Activated T-helper 9 cell treated with anti-CD3 and anti-CD28 coated beads, Interleukin-2, amount 50 U/mL, for 16 hours (primary cell): ENCODE results near the gene CSRNP2.
"Not testable (repeated sequence)": the region's sequence is repeated elsewhere in the genome, so short reads cannot be mapped to it uniquely, and the experiment has no call there.

Experiments used
- DNase-seq: peaks from one replicate; pipeline ENCODE4 v3.0.0-alpha.2; 2020; ENCODE audit warnings: low read depth

Gene CSRNP2

DNA sequence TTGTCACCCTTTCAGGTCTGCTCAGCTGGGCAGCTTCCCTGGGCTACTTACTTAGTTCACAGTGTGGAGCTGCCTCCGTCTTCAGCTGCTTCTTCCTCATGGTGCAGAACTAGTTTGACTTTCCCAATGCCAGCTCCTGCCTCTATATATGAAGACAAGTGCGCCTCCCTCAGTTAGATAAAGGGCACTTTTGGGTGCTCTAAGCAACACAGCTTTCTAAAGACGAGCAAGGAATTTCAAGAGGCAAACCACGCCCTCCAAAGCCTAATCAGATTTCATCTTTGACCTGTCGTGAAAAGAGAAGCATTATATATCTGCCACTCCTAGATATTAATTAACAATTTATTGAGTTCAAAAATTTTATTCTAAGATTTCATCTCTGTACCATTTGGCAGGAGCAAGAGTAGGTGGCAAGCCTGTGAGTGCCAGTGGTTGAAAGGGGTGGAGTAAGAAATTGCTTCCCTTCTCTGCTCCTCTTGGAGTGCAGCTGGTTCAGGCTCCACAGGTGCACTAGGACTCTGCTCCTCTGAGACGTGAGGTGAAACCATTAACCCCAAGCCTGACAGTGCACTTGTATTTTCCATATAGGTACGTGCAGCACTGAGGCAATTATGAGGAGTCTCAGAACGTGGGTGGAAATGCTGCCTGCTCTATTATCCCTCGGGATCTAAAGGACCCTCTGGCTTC, 55.1 kb downstream of the CSRNP2 start:
- no peak for DNase-seq

GRCh38 chr12:51027342-51027835, 56.0 kb downstream of the CSRNP2 start:
- DNase-seq: no peak

GRCh38 chr12:51025836-51026638, 57.4 kb downstream of the CSRNP2 start, which contains the start of gene SLC11A2:
SLC11A2 (minus strand) TSS chr12:51026384; CDS start chr12:51010728, 15,656 bp downstream.
- peak; percentile 89 for DNase-seq

DNA sequence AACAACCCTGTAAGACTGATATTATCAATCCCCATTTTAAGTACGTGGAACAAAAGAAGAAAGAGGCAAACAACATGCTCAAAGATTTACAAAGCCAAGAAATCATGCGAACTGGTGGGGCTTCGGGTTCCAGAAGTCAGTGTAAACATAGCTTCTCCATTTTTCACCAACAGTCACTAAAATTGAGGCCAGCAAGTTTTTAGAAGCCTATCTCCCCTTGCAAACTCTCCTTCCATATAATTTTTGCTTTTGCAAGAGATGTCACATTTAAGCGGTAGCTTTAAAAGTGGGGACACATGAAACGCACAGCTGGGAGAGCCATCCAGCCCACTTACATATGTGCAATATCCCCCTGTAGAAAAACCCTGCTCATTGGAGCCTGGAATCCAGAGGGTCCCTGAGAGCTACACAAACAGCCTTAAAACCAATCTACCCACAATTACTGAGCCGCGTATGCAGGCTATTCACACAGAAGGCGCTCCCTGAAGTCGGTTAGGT, 58.0 kb downstream of the CSRNP2 start:
- no peak for DNase-seq

DNA sequence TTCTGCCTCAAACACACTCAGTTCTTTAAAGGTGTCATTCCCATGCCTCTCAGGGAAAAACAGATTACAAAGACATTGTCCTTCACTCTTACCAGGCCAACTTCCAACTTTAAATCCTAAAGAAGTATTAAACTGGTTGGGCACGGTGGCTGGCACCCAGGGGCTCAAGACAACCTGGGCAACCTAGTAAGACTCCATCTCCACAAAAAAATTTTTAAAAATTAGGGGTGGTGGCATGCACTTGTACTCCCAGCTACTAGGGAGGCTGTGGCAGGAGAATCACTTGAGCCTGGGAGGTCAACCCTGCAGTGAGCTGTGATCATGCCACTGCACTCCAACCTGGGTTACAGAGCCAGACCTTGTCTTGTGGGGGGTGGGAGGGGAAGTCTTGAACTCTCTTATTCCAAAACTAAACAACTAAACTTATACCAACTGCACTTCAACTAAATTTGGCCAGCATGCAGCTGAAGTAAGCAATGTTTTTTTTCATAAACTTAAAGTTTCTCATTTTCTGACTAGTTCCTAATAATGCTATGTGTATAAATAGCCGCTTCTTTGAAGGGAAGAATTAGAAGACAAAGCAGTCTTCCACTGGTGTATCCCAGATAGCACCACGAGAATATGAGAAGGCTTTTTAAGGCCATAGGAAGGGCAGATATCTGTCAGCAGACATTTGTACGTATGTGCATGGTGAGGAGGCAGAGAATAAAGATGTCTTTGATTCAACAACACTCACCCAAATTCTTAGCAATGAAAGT, 59.6 kb downstream of the CSRNP2 start:
- DNase-seq: no peak

GRCh38 chr12:51021694-51022093, 61.7 kb downstream of the CSRNP2 start:
- DNase-seq: no peak

- DNase-seq: no peak
Measured at GRCh38 chr12:51020448-51021182, 62.8 kb downstream of the CSRNP2 start.

GRCh38 chr12:51019927-51020326, 63.5 kb downstream of the CSRNP2 start:
- DNase-seq: no peak

DNA sequence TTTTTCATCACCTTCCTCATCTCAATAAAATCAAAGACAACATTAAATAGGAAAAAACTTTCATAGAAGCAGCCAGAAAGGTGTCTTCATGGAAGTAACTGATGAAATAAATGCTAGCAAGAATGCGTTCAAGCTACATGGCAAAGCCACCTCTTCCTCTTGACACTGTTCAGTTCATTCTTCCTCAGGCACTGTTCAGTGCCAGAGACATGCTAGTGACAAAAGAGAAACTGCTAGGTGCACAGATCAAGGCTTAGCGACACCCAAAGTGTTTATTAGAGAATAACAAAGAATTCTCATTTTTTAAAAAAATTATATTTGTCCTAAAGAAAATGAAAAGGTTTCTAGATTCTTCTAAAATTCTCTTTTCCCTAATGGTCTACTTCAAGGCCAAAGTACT, 64.4 kb downstream of the CSRNP2 start:
- DNase-seq: no peak

DNA sequence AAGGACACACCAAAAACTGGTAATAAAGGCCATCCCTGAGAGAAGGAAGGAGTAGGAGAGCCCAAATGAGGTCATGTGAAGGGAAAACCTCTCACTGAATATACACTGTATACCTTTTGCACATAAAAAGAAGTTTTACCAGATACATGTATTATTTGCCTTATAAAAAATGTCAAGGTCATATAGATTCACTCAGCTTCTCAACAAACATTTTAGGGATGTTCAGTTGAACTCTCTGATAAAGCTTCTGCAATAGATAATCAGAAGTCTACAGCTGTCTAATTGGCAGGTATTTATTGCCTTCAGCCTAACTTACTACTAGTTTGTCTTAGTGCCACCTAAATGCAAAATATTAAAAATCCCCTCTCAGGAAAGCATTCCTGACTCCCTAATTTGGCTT, 65.9 kb downstream of the CSRNP2 start:
- DNase-seq: no peak

DNA sequence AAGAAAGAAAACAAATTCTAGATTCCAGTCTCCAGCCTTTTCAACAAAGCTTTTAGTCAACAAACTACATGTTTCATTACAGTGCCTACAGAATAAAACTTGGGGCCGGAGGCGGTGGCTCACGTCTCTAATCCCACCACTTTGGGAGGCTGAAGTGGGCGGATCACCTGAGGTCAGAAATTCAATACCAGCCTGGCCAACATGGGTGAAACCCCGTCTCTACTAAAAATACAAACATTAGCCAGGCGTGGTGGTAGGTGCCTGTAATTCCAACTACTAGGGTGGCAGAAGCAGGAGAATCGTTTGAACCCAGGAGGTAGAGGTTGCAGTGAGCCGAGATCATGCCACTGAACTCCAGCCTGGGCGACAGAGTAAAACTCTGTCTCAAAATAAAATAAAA, 68.9 kb downstream of the CSRNP2 start:
- DNase-seq: not testable (repeated sequence)

DNA sequence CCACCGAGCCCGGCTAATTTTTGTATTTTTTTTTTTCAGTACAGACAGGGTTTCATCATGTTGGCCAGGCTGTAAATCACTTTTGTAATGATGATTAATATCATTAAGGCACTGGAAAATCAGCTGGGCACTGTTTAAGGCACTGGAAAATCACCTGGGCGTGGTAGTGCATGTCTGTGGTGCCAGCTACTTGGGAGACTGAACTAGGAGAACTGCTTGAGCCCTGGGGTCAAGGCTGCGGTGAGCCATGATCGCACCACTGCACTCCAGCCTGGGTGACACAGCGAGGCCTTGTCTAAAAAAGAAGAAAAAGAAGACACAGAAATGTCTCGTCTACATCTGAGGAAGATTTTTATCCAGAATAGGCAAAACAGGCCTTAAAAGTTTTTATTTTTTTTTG, 70.0 kb downstream of the CSRNP2 start:
- no peak for DNase-seq

- DNase-seq: no peak
Measured at GRCh38 chr12:51012570-51013236, 70.7 kb downstream of the CSRNP2 start.

DNA sequence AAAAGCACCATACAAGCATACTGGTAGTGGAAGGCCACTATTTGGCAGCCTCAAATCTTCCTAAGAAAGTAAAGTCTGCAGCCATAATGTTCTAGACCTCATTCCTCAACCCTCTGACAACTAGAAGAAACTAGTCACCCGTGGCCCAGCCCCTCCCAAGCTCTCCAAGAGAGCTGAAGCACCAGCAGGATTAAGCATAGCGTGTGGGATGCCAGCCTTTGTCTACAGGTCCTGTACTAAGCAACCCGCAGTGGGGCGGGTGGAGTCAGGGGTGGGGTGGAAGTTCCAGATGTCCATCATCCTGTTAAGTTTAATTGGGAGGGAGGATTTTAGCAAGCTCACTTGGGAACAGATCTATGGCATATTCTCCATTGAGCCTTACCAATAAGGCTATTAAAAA, 71.4 kb downstream of the CSRNP2 start:
- DNase-seq: no peak
